OCI-LY3 (cell line): ENCODE results near the gene KIF12.

Source experiments
- H2AFZ ChIP-seq: fragments of 200-600, 300-600 bp; shearing (Covaris generic); 2 replicates; pipeline ENCODE4 v1.6.0; 2014; ENCODE audit warnings: antibody characterized with exemption, low read depth, low read length
- H3K27ac ChIP-seq: fragments of 200-600, 300-600 bp; sonication (generic); 2 replicates; pipeline ENCODE4 v1.5.1; 2014; ENCODE audit warnings: mild to moderate bottlenecking, low read length, moderate library complexity, mixed read lengths
- H3K27me3 ChIP-seq: fragments of 200-600, 300-600 bp; sonication (generic); 2 replicates; pipeline ENCODE4 v1.6.1; 2014; ENCODE audit warnings: low read depth, low read length, mixed read lengths
- H3K36me3 ChIP-seq: fragments of 200-600, 300-600 bp; sonication (generic); replicated peaks from 2 replicates; pipeline ENCODE3; 2014; ENCODE audit warnings: low read depth, low read length, mixed read lengths
- H3K4me1 ChIP-seq: fragments of 300-600, 200-600 bp; sonication (generic); 2 replicates; pipeline ENCODE4 v1.6.1; 2014; ENCODE audit warnings: low read length, mixed read lengths
- H3K4me2 ChIP-seq: fragments of 200-600, 300-600 bp; sonication (generic); 2 replicates; pipeline ENCODE4 v1.6.1; 2014; ENCODE audit warnings: low read length, mixed read lengths
- H3K4me3 ChIP-seq: fragments of 300-600, 200-600 bp; sonication (generic); 2 replicates; pipeline ENCODE4 v1.5.1; 2014; ENCODE audit warnings: antibody characterized with exemption, mild to moderate bottlenecking, low read length, moderate library complexity
- H3K79me2 ChIP-seq: fragments of 300-600, 200-600 bp; shearing (Covaris generic); 2 replicates; pipeline ENCODE4 v1.6.1; 2014; ENCODE audit warnings: mild to moderate bottlenecking, low read length, mixed read lengths
- H3K9ac ChIP-seq: fragments of 300-600, 200-600 bp; shearing (Covaris generic); 2 replicates; pipeline ENCODE4 v1.6.0; 2014; ENCODE audit warnings: mild to moderate bottlenecking, low read length, moderate library complexity
- H3K9me3 ChIP-seq: fragments of 200-600, 300-600 bp; shearing (Covaris generic); 2 replicates; pipeline ENCODE4 v1.6.1; 2014; ENCODE audit warnings: low read length, mixed read lengths; ENCODE audit not compliant: insufficient read depth
- H4K20me1 ChIP-seq: fragments of 200-600, 300-600 bp; sonication (generic); 2 replicates; pipeline ENCODE4 v1.6.1; 2016; ENCODE audit warnings: low read length, mixed read lengths; ENCODE audit not compliant: insufficient read depth
- CTCF ChIP-seq: fragments of 200-600, 300-600 bp; sonication (generic); IDR thresholded peaks from 2 replicates; pipeline ENCODE4 v1.5.1; 2014; ENCODE audit warnings: antibody characterized with exemption, low read length, low read depth
- EZH2phosphoT487 ChIP-seq: fragments of 200-600 bp; shearing (Covaris generic); IDR thresholded peaks from 2 replicates; pipeline ENCODE4 v1.6.1; 2018; ENCODE audit warnings: antibody characterized with exemption, mixed run types, low read depth

KIF12 gene

GRCh38 chr9:114119242-114120191 lies 20.4 kb upstream of the KIF12 start:
- H3K4me2 ChIP-seq: no peak overlapping the region
- peaks cover 31% of the 10 kb centered on the region for H3K27me3 ChIP-seq
- no peak overlapping the region for H2AFZ ChIP-seq
- no peaks in the 10 kb centered on the region for H3K36me3 ChIP-seq
- H4K20me1 ChIP-seq: no peaks in the 10 kb centered on the region
- H3K4me3 ChIP-seq: no peak overlapping the region
- no peak for TF ChIP-seq CTCF
- no peak for TF ChIP-seq EZH2phosphoT487
- no peaks in the 10 kb centered on the region for H3K79me2 ChIP-seq
- no peak overlapping the region for H3K27ac ChIP-seq
- no peaks in the 10 kb centered on the region for H3K9me3 ChIP-seq
- H3K4me1 ChIP-seq: no peaks in the 10 kb centered on the region
- no peak overlapping the region for H3K9ac ChIP-seq

DNA sequence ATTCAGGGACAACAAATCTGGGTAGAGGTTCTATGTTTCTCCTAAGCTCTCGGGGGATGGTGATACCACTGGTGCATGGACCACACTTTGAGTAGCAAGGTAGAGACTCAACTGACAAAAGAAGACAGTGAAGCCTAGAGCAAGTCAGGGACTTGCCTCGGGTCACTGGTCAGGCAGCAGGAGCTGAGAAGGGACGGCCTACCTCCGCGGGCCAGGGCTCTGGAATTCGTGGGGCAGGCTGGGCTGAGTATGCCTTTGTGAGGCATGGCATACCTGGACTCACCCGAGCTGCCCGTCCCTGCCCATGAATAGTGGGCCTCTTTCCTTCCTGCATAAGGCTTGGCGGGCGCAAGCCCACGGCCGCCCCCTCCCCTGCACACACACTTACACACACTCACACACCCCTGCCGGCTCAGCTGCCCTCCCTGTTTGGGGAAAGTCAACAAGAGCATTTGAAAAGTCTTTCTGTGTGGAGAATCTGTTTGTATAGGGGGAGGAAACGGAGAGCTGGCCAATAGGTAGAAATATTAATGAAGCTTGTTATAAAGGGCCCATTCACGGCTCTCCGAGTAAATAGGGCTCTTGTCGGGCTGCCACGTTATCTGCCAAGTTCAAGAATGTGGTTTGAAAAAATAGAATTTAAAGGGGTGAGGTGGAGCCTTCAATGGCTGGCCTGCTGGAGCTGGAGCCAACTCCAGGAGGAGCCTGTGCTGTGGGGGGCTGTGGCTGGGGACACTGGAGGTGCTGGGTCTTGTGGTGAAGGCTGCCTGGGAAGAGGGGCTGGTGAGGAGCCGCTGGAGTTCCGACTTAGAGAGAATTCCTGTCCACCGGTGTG lies 19.1 kb upstream of the KIF12 start:
- Histone ChIP-seq H2AFZ (no peak overlapping the region), H3K36me3 (no peaks in the 10 kb centered on the region), H4K20me1 (no peaks in the 10 kb centered on the region), H3K27ac (no peak overlapping the region), H3K4me1 (no peaks in the 10 kb centered on the region), H3K4me3 (no peak overlapping the region), H3K79me2 (no peaks in the 10 kb centered on the region), H3K9me3 (no peaks in the 10 kb centered on the region), H3K4me2 (no peak overlapping the region), H3K27me3 (peaks cover 33% of the 10 kb centered on the region), H3K9ac (no peak overlapping the region)
- TF ChIP-seq CTCF: no peak
- no peak for TF ChIP-seq EZH2phosphoT487

GRCh38 chr9:114117614-114117995 lies 18.5 kb upstream of the KIF12 start:
- Histone ChIP-seq H3K36me3 (no peaks in the 10 kb centered on the region), H3K79me2 (no peaks in the 10 kb centered on the region), H4K20me1 (no peaks in the 10 kb centered on the region), H3K4me1 (no peaks in the 10 kb centered on the region), H2AFZ (no peak overlapping the region), H3K27me3 (peaks cover 39% of the 10 kb centered on the region), H3K4me3 (no peak overlapping the region), H3K27ac (no peak overlapping the region), H3K9ac (no peak overlapping the region), H3K9me3 (no peaks in the 10 kb centered on the region), H3K4me2 (no peak overlapping the region)
- TF ChIP-seq EZH2phosphoT487 (no peak), CTCF (no peak)

DNA sequence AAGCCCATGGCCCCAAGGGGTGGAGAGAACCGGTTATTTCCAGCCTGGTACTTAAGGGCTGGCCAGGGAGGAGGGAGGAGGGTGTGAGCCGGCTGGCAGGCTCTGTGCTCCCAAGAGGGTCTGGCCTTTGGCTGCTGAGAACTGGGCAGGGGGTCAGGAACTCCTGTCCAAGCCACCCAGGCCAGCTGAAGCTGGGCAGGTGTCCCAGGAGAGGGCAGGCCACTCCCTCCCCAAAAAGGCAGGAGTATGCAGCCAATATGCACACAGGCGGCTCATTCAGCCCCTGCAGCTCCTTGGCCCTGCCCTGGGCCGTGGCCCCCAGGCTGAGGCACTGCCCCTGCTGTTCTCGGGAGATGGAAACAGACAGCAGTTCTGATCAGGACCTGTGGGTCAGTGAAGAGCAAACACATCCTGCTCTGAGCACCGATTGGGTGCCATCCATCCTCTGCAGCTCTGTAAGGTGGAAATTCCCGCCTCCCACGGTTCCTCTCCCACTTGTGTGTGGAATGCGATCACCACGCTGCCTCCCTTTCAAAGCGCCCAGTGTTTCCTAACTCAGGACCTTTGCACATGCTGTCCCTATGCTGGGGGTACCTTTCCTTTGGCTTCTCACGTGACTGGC lies 17.1 kb upstream of the KIF12 start:
- no peak overlapping the region for H3K27ac ChIP-seq
- H3K4me1 ChIP-seq: no peaks in the 10 kb centered on the region
- H3K4me3 ChIP-seq: no peak overlapping the region
- no peak for TF ChIP-seq EZH2phosphoT487
- TF ChIP-seq CTCF: no peak
- H3K79me2 ChIP-seq: no peaks in the 10 kb centered on the region
- H3K9ac ChIP-seq: no peak overlapping the region
- no peaks in the 10 kb centered on the region for H3K9me3 ChIP-seq
- H2AFZ ChIP-seq: no peak overlapping the region
- H3K27me3 ChIP-seq: peaks cover 45% of the 10 kb centered on the region
- no peak overlapping the region for H3K4me2 ChIP-seq
- H4K20me1 ChIP-seq: no peaks in the 10 kb centered on the region
- no peaks in the 10 kb centered on the region for H3K36me3 ChIP-seq
